Type B pancreatic cell (in vitro differentiated cells): ENCODE results near the gene PITHD1. TPM values are rescaled to one million over a fixed set of nuclear protein-coding genes. Genes with fewer than 3 reads are reported as not detected.

Experiments used
- DNase-seq: peaks from one replicate; pipeline ENCODE4 v3.0.0; 2021; ENCODE audit warnings: mixed read lengths; ENCODE audit not compliant: unreplicated experiment; ENCODE audit errors: extremely low spot score
- H3K27ac Mint-ChIP-seq: 2 replicates; pipeline ENCODE4 v1.8.0; 2021; ENCODE audit warnings: mild to moderate bottlenecking, mixed read lengths
- H3K27me3 Mint-ChIP-seq: 2 replicates; pipeline ENCODE4 v1.8.0; 2021; ENCODE audit warnings: mixed read lengths
- H3K36me3 Mint-ChIP-seq: 2 replicates; pipeline ENCODE4 v1.8.0; 2021; ENCODE audit warnings: mixed read lengths
- H3K4me1 Mint-ChIP-seq: one replicate; pipeline ENCODE4 v1.8.0; 2021; ENCODE audit warnings: mixed read lengths; ENCODE audit not compliant: unreplicated experiment
- H3K4me3 Mint-ChIP-seq: 2 replicates; pipeline ENCODE4 v1.8.0; 2021; ENCODE audit warnings: mild to moderate bottlenecking, mixed read lengths
- H3K9me3 Mint-ChIP-seq: 2 replicates; pipeline ENCODE4 v1.8.0; 2021; ENCODE audit warnings: mixed read lengths
- total RNA-seq: library from RNA; stranded (reverse); gene quantifications from 2 replicates; pipeline ENCODE4 v1.2.1, GENCODE V29; 2021; ENCODE audit warnings: low replicate concordance
- TF ChIP-seq, protein P1 (sequence below): fragments of 200-600 bp; sonication (generic); conservative IDR thresholded peaks from 2 replicates; pipeline ENCODE4 v1.5.0; 2021; ENCODE audit warnings: antibody characterized with exemption, mild to moderate bottlenecking

The PITHD1 gene
- total RNA-seq, 1 donor from 2014 or later: 71.1 TPM

DNA sequence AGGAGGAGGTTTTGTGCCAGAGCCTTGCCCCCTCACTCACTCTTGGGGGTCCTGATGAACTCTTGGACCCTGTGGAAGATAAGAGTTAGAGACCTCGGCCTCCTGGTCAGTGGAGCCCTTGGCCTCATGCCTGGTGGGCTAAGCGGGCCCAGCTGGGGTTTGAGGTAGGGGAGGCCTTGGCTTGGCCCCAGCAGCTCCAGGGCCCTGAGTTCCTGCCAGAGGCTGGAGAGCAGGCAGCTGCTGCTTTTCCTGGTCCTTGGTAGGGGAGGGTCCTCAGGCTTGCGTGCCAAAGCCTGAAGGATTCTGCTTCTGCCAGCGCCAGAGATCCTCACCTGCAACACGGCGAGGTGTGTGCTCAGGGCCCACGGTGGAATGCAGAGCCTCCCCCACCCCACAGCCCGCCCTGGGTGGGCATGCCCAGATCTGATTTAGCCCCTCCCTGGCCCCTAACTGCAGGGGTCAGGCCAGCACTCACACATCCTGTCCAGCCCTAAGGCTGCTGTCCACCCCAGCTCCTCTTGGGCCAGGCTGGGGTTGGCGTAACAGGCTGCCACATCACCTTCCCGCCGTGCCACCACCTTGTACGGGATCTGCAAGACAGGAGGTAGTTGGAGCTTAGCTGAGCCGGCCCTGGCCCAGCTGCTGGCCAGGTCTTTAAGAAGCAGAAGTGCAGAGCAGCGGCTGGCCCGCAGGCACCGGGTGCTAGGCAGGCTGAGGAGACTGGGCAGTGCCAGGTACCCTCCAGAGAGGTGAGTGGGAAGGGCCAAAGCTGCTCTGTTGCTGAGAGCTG, 17.7 kb downstream of the PITHD1 start:
- TF ChIP-seq, protein P1, sequence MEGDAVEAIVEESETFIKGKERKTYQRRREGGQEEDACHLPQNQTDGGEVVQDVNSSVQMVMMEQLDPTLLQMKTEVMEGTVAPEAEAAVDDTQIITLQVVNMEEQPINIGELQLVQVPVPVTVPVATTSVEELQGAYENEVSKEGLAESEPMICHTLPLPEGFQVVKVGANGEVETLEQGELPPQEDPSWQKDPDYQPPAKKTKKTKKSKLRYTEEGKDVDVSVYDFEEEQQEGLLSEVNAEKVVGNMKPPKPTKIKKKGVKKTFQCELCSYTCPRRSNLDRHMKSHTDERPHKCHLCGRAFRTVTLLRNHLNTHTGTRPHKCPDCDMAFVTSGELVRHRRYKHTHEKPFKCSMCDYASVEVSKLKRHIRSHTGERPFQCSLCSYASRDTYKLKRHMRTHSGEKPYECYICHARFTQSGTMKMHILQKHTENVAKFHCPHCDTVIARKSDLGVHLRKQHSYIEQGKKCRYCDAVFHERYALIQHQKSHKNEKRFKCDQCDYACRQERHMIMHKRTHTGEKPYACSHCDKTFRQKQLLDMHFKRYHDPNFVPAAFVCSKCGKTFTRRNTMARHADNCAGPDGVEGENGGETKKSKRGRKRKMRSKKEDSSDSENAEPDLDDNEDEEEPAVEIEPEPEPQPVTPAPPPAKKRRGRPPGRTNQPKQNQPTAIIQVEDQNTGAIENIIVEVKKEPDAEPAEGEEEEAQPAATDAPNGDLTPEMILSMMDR: no peak
- Mint-ChIP-seq H3K4me1 (peaks cover 10% of the 10 kb centered on the region), H3K27me3 (no peaks in the 10 kb centered on the region), H3K36me3 (no peaks in the 10 kb centered on the region), H3K4me3 (no peak overlapping the region), H3K9me3 (no peaks in the 10 kb centered on the region), H3K27ac (peak overlapping the region; percentile 40)
- no peak for DNase-seq

DNA sequence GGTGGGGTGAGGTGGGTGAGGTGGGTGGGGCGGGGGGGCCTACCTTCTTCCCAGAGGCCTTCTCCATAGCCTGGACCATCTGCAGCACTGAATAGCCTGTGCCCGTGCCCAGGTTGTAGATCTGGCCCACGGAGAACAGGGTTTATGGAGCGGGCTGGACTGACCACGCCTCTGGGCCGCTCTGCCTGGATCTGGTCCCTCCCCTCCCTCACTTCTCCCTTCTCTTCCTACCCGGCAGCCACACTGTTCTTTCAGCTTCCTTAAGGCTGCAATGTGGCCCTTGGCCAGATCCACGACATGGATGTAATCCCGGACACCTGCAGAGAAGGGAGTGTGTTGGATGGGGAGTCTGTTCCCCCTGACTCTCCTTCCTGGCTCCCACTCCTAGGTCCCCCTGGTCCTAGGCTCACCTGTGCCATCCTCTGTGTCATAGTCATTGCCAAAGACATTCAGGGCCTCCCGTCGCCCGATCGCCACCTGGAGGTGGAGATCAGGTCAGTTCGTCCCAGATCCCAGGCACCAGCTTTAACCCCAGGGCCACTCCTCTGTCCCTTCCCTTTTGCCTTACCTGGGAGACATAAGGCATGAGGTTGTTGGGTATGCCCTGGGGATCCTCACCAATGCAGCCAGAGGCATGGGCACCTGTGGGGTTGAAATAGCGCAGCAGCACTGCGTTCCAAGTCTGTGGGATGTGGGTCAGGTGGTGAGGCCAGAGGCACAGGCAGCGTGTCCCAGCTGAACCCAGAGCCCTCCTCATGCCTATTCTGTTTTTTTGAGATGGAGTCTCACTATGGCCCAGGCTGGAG, 18.5 kb downstream of the PITHD1 start:
- no peaks in the 10 kb centered on the region for H3K9me3 Mint-ChIP-seq

DNA sequence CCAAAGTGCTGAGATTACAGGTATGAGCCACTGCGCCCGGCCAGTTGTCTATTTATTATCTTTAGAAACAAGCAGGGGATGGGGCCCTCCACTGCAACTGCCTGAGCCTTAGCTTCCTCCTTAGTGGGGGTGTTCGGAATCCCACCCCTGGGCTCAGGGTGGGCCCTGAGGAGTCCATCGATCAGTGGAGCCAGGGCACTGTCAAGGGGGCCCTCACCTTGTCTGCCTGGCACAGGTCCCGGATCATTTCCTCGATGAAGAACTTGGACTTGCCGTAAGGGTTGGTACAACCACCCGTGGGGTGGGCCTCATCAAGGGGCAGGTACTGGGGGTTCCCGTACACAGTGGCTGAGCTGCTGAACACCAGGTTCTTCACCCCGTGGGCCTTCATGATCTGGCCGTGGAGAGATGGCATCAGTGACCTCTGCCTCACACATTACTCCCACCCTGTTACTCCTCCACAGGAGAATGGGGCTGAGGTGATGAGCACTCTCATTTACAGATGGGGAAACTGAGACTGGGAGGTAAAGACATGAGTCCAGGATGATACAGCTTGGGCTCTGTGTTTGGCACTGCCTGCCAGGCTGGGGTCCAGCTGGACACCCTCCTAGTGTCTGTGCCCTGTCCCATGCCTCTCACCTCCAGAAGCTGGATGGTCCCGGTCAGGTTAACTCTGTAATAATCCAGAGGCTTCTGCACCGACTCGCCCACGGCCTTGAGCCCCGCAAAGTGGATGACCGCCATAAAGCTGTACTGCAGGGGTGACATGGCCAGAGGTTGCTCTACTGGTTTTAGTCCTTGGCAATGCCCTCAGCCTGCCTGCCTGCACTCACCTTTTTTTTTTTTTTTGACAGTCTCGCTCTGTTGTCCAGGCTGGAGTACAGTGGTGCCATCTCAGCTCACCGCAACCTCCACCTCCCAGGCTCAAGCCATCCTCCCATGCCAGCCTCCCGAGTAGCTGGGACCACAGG, 19.5 kb downstream of the PITHD1 start:
- no peaks in the 10 kb centered on the region for H3K9me3 Mint-ChIP-seq
- no peaks in the 10 kb centered on the region for H3K27me3 Mint-ChIP-seq
- DNase-seq: no peak
- no peak overlapping the region for H3K4me3 Mint-ChIP-seq
- H3K27ac Mint-ChIP-seq: no peak overlapping the region
- no peaks in the 10 kb centered on the region for H3K36me3 Mint-ChIP-seq
- peaks cover 8% of the 10 kb centered on the region for H3K4me1 Mint-ChIP-seq
- TF ChIP-seq, protein P1: no peak

More for the DNA sequence above, 18.5 kb downstream of the PITHD1 start:
- Mint-ChIP-seq H3K36me3 (no peaks in the 10 kb centered on the region), H3K4me3 (no peak overlapping the region), H3K4me1 (peaks cover 10% of the 10 kb centered on the region), H3K27me3 (no peaks in the 10 kb centered on the region), H3K27ac (peak overlapping the region; percentile 56)
- TF ChIP-seq, protein P1: no peak
- DNase-seq: no peak

DNA sequence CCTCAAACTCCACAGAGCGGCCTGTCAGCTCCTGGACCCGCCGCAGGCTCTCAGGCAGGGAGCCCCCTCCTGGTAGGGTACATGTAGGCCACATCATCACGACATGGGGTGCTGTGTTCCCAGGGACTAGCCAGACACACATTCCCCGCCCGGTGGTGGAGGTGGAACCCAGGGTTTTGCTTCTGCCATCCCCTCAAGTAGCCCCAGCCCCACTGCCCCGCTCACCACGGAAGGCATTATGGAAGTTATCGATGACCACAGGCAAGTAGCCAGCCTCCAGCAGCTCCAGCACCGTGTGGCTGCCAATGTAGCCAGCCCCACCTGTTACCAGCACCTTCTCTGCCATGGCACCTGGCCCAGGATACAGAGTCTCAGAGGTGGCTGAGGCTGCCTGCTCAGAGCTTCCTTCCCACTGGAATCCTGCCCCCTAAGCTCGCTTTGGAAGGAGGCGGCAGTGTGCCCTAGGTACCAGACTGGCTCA, 20.5 kb downstream of the PITHD1 start:
- Mint-ChIP-seq H3K4me3 (peak overlapping the region; percentile 98), H3K27ac (no peak overlapping the region), H3K36me3 (peaks cover 2% of the 10 kb centered on the region), H3K27me3 (no peaks in the 10 kb centered on the region), H3K4me1 (peaks cover 8% of the 10 kb centered on the region), H3K9me3 (no peaks in the 10 kb centered on the region)
- DNase-seq: no peak
- TF ChIP-seq, protein P1: peak; percentile 23

DNA sequence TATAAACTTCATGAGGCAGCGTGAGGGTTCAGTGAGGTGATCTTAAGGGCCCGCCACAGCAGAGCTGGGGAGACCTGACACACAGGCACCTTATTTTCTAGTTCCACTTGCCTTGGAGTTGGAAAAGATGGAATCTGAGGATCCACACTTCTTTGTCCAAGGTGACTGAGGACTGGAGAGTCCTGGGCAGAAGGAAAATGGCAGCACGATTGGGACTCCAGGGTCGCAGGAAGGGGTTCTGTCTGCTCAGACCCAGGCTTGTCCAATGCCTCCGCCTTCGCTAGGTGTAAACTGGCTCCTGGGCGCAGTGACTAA, 21.0 kb downstream of the PITHD1 start:
- TF ChIP-seq, protein P1: no peak
- peak overlapping the region; percentile 98 for H3K27ac Mint-ChIP-seq

More for the DNA sequence above, 21.0 kb downstream of the PITHD1 start:
- Mint-ChIP-seq H3K36me3 (peaks cover 5% of the 10 kb centered on the region), H3K9me3 (no peaks in the 10 kb centered on the region), H3K4me3 (peak overlapping the region; percentile 98), H3K4me1 (peaks cover 8% of the 10 kb centered on the region), H3K27me3 (no peaks in the 10 kb centered on the region)
- no peak for DNase-seq
